ENCODE data around the gene SYTL3.

Gene SYTL3

DNA sequence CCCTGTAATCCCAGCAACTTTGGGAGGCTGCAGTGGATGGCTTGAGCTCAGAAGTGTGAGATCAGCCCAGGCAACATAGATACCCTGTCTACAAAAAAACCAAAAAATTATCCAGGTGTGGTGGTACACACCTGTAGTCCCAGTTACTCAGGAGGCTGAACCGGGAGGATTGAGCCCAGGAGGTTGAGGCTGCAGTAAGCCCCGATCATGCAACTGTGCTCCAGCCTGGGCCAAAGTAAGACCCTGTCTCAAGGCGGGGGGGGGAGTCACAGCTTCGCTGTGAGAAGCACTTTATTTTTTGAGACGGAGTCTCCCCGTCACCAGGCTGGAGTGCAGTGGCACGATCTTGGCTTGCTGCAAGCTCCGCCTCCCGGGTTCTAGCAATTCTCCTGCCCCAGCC is 115.1 kb downstream of the SYTL3 start:
- DNase-seq = no peak
- Histone ChIP-seq H3K4me1 (peaks cover 17% of the 10 kb centered on the region), H3K9me3 (no peaks in the 10 kb centered on the region), H3K36me3 (peaks cover 46% of the 10 kb centered on the region), H3K4me3 (ENCODE audit: low read depth, low read length) (no peak overlapping the region), H3K27me3 (no peaks in the 10 kb centered on the region)
- TF ChIP-seq, protein P1, sequence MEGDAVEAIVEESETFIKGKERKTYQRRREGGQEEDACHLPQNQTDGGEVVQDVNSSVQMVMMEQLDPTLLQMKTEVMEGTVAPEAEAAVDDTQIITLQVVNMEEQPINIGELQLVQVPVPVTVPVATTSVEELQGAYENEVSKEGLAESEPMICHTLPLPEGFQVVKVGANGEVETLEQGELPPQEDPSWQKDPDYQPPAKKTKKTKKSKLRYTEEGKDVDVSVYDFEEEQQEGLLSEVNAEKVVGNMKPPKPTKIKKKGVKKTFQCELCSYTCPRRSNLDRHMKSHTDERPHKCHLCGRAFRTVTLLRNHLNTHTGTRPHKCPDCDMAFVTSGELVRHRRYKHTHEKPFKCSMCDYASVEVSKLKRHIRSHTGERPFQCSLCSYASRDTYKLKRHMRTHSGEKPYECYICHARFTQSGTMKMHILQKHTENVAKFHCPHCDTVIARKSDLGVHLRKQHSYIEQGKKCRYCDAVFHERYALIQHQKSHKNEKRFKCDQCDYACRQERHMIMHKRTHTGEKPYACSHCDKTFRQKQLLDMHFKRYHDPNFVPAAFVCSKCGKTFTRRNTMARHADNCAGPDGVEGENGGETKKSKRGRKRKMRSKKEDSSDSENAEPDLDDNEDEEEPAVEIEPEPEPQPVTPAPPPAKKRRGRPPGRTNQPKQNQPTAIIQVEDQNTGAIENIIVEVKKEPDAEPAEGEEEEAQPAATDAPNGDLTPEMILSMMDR (IDR thresholded peaks at IDR 0.05; ENCODE audit: low read depth, low read length) = no peak

DNA sequence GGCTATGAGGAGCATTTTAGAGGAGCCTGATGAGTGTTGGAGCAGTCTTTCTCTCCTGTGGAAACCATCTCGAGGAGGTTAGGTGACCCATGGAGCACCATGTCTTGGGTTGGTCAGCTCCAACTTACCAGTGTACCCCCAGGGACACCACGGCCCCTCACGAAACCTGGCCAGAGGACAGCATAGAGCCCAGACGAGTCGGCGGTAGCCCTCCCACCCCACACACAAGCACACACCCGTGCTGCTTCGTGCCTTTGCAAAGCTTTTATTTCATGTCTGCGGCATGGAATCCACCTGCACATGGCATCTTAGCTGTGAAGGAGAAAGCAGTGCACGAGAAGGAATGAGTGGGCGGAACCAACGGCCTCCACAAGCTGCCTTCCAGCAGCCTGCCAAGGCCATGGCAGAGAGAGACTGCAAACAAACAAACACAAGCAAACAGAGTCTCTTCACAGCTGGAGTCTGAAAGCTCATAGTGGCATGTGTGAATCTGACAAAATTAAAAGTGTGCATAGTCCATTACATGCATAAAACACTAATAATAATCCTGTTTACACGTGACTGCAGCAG is 115.7 kb downstream of the SYTL3 start:
- H3K36me3 ChIP-seq = peaks cover 53% of the 10 kb centered on the region
- no peaks in the 10 kb centered on the region for H3K9me3 ChIP-seq
- TF ChIP-seq, protein P1 (IDR thresholded peaks at IDR 0.05; ENCODE audit: low read depth, low read length) = no peak
- H3K4me1 ChIP-seq = peaks cover 17% of the 10 kb centered on the region
- no peak overlapping the region for H3K4me3 ChIP-seq (ENCODE audit: low read depth, low read length)
- no peaks in the 10 kb centered on the region for H3K27me3 ChIP-seq
- DNase-seq = no peak

DNA sequence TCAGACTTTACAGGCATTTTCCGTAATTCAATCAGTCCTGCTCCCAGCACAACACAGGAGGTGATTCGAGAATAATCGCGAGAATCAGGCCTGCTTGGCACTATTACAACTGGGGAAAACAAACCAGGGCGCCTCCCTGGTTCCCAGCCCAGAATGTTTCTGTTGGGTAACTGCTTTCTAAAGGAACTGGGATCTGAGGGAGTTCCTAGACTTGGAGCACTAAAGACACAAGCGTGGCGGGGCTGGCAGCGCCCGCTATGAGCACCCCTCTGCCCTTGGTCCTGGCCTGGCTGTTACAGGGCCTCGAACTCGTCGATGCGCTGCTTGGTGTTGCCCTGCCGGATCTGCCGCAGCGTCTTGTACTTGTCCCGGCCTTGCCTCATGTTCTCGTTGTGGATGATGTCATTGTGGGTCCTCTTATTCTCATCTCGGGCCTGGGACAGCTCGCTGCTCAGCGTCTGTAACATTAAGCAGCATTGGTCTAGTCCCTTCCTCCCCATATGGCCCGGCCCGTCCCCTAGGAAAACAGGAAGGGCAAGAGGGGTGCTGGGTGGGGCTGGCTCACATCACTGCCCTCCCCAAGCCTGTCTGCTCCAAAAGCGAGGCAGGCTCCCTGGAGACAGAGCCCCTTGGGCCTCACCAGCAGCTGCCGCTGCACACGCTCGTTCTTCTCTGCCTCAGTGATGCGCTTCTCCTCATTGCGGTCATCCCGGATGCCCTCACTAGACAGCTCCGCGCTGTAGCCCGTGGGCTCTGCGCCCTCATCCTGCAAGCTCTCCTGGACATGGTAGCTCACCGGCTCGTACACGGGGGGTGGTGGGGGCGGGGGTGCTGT is 117.0 kb downstream of the SYTL3 start:
- peaks cover 65% of the 10 kb centered on the region for H3K36me3 ChIP-seq
- peak; percentile 58 for DNase-seq
- TF ChIP-seq, protein P1 (IDR thresholded peaks at IDR 0.05; ENCODE audit: low read depth, low read length) = no peak

DNA sequence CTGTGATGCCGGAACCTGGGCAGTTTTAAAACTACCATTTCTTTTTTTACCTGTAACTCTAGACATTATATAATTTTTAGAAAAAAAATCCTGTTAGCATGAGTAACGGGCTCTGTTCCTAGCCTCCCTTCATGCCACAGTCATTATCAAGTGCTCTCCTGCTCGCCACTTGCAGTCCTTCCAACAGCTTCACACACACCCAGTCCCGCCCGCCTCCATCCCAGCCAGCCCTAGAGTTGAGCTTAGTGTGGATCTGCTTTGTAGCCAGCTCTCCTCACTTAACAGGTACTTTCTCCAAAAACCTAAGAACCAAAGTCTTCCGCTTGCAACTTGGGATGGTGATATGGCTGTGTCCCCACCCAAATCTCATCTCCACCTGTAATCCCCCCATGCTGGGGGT is 117.9 kb downstream of the SYTL3 start:
- no peaks in the 10 kb centered on the region for H3K9me3 ChIP-seq
- H3K27me3 ChIP-seq = no peaks in the 10 kb centered on the region
- TF ChIP-seq, protein P1 (IDR thresholded peaks at IDR 0.05; ENCODE audit: low read depth, low read length) = no peak
- peaks cover 13% of the 10 kb centered on the region for H3K4me1 ChIP-seq
- H3K4me3 ChIP-seq (ENCODE audit: low read depth, low read length) = no peak overlapping the region
- no peak for DNase-seq
- H3K36me3 ChIP-seq = peaks cover 74% of the 10 kb centered on the region

More for the DNA sequence above, 117.0 kb downstream of the SYTL3 start:
- no peaks in the 10 kb centered on the region for H3K27me3 ChIP-seq
- H3K4me1 ChIP-seq = peaks cover 13% of the 10 kb centered on the region
- no peak overlapping the region for H3K4me3 ChIP-seq (ENCODE audit: low read depth, low read length)
- no peaks in the 10 kb centered on the region for H3K9me3 ChIP-seq

DNA sequence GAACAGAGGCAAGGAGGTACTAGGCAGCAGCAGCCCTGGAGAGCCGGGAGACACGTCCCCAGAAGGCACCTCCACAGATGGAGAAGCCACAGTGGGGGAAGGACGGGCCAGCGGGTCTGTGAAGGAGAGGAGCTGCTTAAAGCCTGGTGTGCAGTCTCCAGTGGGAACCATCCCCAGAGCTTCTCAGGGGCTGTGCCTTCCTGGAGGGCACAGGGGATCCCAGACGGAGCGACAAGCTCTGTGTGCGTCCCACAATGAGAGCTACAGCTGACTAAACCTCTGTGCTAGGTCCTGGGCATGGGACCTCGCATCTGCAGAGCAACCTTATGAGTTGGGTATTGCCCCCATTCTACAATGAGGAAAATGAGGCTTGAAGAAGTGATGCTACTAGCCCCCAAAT is 118.6 kb downstream of the SYTL3 start:
- TF ChIP-seq, protein P1 (IDR thresholded peaks at IDR 0.05; ENCODE audit: low read depth, low read length) = no peak
- no peak overlapping the region for H3K4me3 ChIP-seq (ENCODE audit: low read depth, low read length)
- peaks cover 76% of the 10 kb centered on the region for H3K36me3 ChIP-seq
- no peak for DNase-seq
- no peaks in the 10 kb centered on the region for H3K27me3 ChIP-seq
- peaks cover 13% of the 10 kb centered on the region for H3K4me1 ChIP-seq
- H3K9me3 ChIP-seq = no peaks in the 10 kb centered on the region

DNA sequence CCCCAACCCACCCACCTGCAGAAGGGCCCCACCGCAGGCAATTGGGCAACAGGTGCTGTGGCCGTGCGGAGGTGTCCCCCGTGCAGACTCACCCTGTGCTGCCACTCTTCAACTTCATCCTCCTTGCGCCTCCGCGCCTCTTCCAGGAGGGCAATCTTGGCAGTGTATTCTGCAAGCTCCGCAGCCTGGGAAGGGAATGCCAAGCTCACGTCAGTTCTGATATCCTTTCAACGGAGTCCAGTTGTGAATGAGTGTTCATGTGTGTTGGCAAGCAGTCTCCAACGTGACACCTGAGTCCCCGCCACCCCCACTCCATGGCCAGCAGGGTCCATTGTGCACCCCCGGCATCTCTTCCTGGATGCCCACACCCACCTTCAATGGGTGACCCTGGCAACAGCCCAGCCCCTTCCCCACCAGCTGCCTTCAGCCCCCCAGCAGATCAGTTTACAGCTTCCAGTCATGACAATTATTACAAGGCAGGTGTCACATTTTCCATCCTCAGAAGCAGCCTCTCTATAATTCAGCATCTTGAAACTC is 119.4 kb downstream of the SYTL3 start:
- no peak overlapping the region for H3K4me3 ChIP-seq (ENCODE audit: low read depth, low read length)
- DNase-seq = no peak
- TF ChIP-seq, protein P1 (IDR thresholded peaks at IDR 0.05; ENCODE audit: low read depth, low read length) = no peak
- peaks cover 84% of the 10 kb centered on the region for H3K36me3 ChIP-seq
- H3K27me3 ChIP-seq = no peaks in the 10 kb centered on the region
- no peaks in the 10 kb centered on the region for H3K9me3 ChIP-seq
- H3K4me1 ChIP-seq = peaks cover 13% of the 10 kb centered on the region

Measured in BE2C (cell line).